ENCODE data around the gene MMP25. TPM values are rescaled to one million over a fixed set of nuclear protein-coding genes. Genes with fewer than 3 reads are reported as not detected.

MMP25 gene
- total RNA-seq, 1 experiment from 2014 or later, result 0.80 TPM

GRCh38 chr16:3089717-3090592 is 43.6 kb downstream of the MMP25 start:
- intact Hi-C loops (cut with micrococcal nuclease; ENCODE audit: unreplicated experiment), result no loop called here
- no TSS peak for BruUV-seq (replicated peaks)
- Histone ChIP-seq H3K27me3 (replicated peaks; ENCODE audit: insufficient read depth, low read depth, low read length, poor library complexity) (no peaks in the 10 kb centered on the region), H3K9me3 (ENCODE audit: low read depth, low read length, poor library complexity, severe bottlenecking) (no peaks in the 10 kb centered on the region), H3K4me3 (ENCODE audit: low read depth, low read length, poor library complexity, severe bottlenecking) (no peak overlapping the region), H3K27ac (ENCODE audit: low read depth, low read length, poor library complexity, severe bottlenecking) (no peak overlapping the region), H3K4me1 (ENCODE audit: insufficient read depth, low read length, poor library complexity, severe bottlenecking) (no peaks in the 10 kb centered on the region), H3K36me3 (ENCODE audit: insufficient read depth, low read length, poor library complexity, severe bottlenecking) (no peaks in the 10 kb centered on the region)
- ChIA-PET CTCF (no interaction called here), POLR2A (ENCODE audit: low non-redundant PET) (no interaction called here)
- no peak for DNase-seq (ENCODE audit: low spot score)
- TF ChIP-seq CTCF (conservative IDR thresholded peaks at IDR 0.05; ENCODE audit: low read depth, low read length), result no peak
- no peak for TF ChIP-seq EZH2 (IDR thresholded peaks at IDR 0.05; ENCODE audit: borderline replicate concordance, low read depth, low read length, poor library complexity, severe bottlenecking)

DNA sequence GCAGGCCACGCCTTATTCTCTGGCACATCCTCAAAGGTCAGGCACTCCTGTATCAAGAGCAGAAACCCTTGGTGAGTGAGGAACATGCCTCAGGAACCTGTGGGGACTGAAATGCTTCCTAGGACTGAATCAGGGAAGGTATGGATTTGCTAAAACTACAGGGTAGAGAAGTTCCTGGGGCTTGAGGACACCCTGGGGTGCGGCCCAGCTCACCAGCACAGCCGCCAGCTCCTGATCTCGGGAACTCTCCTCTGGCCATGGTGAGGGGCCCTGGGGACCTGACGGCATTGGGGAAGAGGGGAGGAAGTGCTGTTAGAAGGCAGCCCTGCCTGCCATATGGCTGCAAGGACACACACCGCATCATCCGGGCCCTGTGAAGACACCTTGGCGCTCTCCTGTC is 45.2 kb downstream of the MMP25 start:
- H3K36me3 ChIP-seq (ENCODE audit: insufficient read depth, low read length, poor library complexity, severe bottlenecking), result no peaks in the 10 kb centered on the region
- H3K4me1 ChIP-seq (ENCODE audit: insufficient read depth, low read length, poor library complexity, severe bottlenecking), result no peaks in the 10 kb centered on the region
- TF ChIP-seq CTCF (conservative IDR thresholded peaks at IDR 0.05; ENCODE audit: low read depth, low read length) (no peak), EZH2 (IDR thresholded peaks at IDR 0.05; ENCODE audit: borderline replicate concordance, low read depth, low read length, poor library complexity, severe bottlenecking) (no peak)
- no peaks in the 10 kb centered on the region for H3K9me3 ChIP-seq (ENCODE audit: low read depth, low read length, poor library complexity, severe bottlenecking)
- H3K4me3 ChIP-seq (ENCODE audit: low read depth, low read length, poor library complexity, severe bottlenecking), result no peak overlapping the region
- H3K27ac ChIP-seq (ENCODE audit: low read depth, low read length, poor library complexity, severe bottlenecking), result no peak overlapping the region
- H3K27me3 ChIP-seq (replicated peaks; ENCODE audit: insufficient read depth, low read depth, low read length, poor library complexity), result no peaks in the 10 kb centered on the region
- POLR2A ChIA-PET (ENCODE audit: low non-redundant PET), result no interaction called here
- no peak for DNase-seq (ENCODE audit: low spot score)
- no TSS peak for BruUV-seq (replicated peaks)
- CTCF ChIA-PET, result no interaction called here
- intact Hi-C loops (cut with micrococcal nuclease; ENCODE audit: unreplicated experiment), result no loop called here

GRCh38 chr16:3092501-3092941 is 46.2 kb downstream of the MMP25 start:
- CTCF ChIA-PET, result interaction anchor here (0.7 kb wide), 1 partner anchor 37 kb away, joined by 4 read pairs; no protein-coding TSS in a partner anchor
- intact Hi-C loops (cut with micrococcal nuclease; ENCODE audit: unreplicated experiment), result no loop called here
- Histone ChIP-seq H3K4me3 (ENCODE audit: low read depth, low read length, poor library complexity, severe bottlenecking) (no peak overlapping the region), H3K36me3 (ENCODE audit: insufficient read depth, low read length, poor library complexity, severe bottlenecking) (no peaks in the 10 kb centered on the region), H3K9me3 (ENCODE audit: low read depth, low read length, poor library complexity, severe bottlenecking) (no peaks in the 10 kb centered on the region), H3K27me3 (replicated peaks; ENCODE audit: insufficient read depth, low read depth, low read length, poor library complexity) (no peaks in the 10 kb centered on the region), H3K4me1 (ENCODE audit: insufficient read depth, low read length, poor library complexity, severe bottlenecking) (no peaks in the 10 kb centered on the region), H3K27ac (ENCODE audit: low read depth, low read length, poor library complexity, severe bottlenecking) (no peak overlapping the region)
- POLR2A ChIA-PET (ENCODE audit: low non-redundant PET), result no interaction called here
- no peak for DNase-seq (ENCODE audit: low spot score)
- no peak for TF ChIP-seq CTCF (conservative IDR thresholded peaks at IDR 0.05; ENCODE audit: low read depth, low read length)
- no peak for TF ChIP-seq EZH2 (IDR thresholded peaks at IDR 0.05; ENCODE audit: borderline replicate concordance, low read depth, low read length, poor library complexity, severe bottlenecking)
- BruUV-seq (replicated peaks), result no TSS peak

Measured in A673 (cell line).